K562 (cell line): ENCODE measurements around the gene CCDC97. TPM values are rescaled to one million over a fixed set of nuclear protein-coding genes. Genes with fewer than 3 reads are reported as not detected.

Experiments
- CBX3 ChIP-seq, 2 experiments: IDR thresholded peaks; 1 replicate in 1 of 2; 2 replicates in 1 of 2; pipeline ENCODE4 v1.6.1; 2012; ENCODE audit warnings: inconsistent platforms in 2 of 2, low read length in 2 of 2, borderline replicate concordance in 1 of 2, control low read depth in 1 of 2
- CHD1 ChIP-seq: fragments of 200-600 bp; sonication (generic); IDR thresholded peaks from one replicate; pipeline ENCODE4 v1.6.1; 2012; ENCODE audit warnings: mild to moderate bottlenecking, moderate library complexity, low read length, inconsistent platforms
- CXXC5 ChIP-seq: fragments of 250-450 bp; sonication (Bioruptor Pico); IDR thresholded peaks from 2 replicates; pipeline ENCODE4 v1.8.0; 2022; ENCODE audit warnings: inconsistent platforms, mild to moderate bottlenecking, moderate library complexity
- ETV5 ChIP-seq: sonication (generic); formaldehyde crosslinking; IDR thresholded peaks from 2 replicates; pipeline ENCODE4 v1.4.0; 2020; ENCODE audit warnings: low read depth, mild to moderate bottlenecking, missing genetic modification reagents
- JUND ChIP-seq, 2 experiments: IDR thresholded peaks; 2 replicates in 1 of 2; 3 replicates in 1 of 2; pipeline ENCODE4 v1.6.1; 2011; ENCODE audit warnings: borderline replicate concordance in 2 of 2, low read depth in 2 of 2, low read length in 2 of 2, improper control_type of control experiment in 1 of 2, missing biosample characterization in 1 of 2, missing genetic modification characterization in 1 of 2, missing genetic modification reagents in 1 of 2
- NCOR1 ChIP-seq: fragments of 450-650 bp; IDR thresholded peaks from 2 replicates; pipeline ENCODE4 v1.6.1; 2016; ENCODE audit warnings: mild to moderate bottlenecking, moderate library complexity
- NONO ChIP-seq, 2 experiments: fragments of 200-400 bp in 1 of 2; fragments of 450-650 bp in 1 of 2; formaldehyde crosslinking in 1 of 2; IDR thresholded peaks; 2 replicates each; pipeline ENCODE4 v1.6.1; 2017; ENCODE audit warnings: low read depth in 2 of 2, mild to moderate bottlenecking in 2 of 2, moderate library complexity in 2 of 2, low read length in 1 of 2
- POLR2AphosphoS5 ChIP-seq: IDR thresholded peaks from 2 replicates; pipeline ENCODE4 v1.6.1; 2011; ENCODE audit warnings: mild to moderate bottlenecking, low read depth, low read length, moderate library complexity; ENCODE audit not compliant: control insufficient read depth, insufficient read depth
- RCOR1 ChIP-seq, 2 experiments: IDR thresholded peaks; 2 replicates each; pipeline ENCODE4 v1.6.1; 2012; ENCODE audit warnings: low read depth in 2 of 2, low read length in 2 of 2, borderline replicate concordance in 1 of 2, improper control_type of control experiment in 1 of 2
- TAF9B ChIP-seq: fragments of 450-650 bp; IDR thresholded peaks from 2 replicates; pipeline ENCODE4 v1.6.1; 2018; ENCODE audit warnings: mild to moderate bottlenecking; ENCODE audit not compliant: partially characterized antibody
- XRCC3 ChIP-seq: fragments of 450-650 bp; IDR thresholded peaks from 2 replicates; pipeline ENCODE4 v1.6.1; 2017; ENCODE audit warnings: mild to moderate bottlenecking, moderate library complexity
- XRCC5 ChIP-seq: fragments of 200-400 bp; formaldehyde crosslinking; IDR thresholded peaks from 2 replicates; pipeline ENCODE4 v1.6.1; 2017; ENCODE audit warnings: low read depth, mild to moderate bottlenecking, low read length
- YY1 ChIP-seq, 3 experiments: IDR thresholded peaks; 2 replicates each; pipeline ENCODE4 v1.6.1; 2011; ENCODE audit warnings: low read length in 2 of 3, mild to moderate bottlenecking in 2 of 3, moderate library complexity in 2 of 3, borderline replicate concordance in 1 of 3, control low read depth in 1 of 3, low read depth in 1 of 3; ENCODE audit not compliant: insufficient read depth in 3 of 3, insufficient replicate concordance in 2 of 3, control insufficient read depth in 1 of 3, insufficient read length in 1 of 3; ENCODE audit errors: extremely low read depth in 1 of 3
- ZNF444 ChIP-seq: fragments of 250-450 bp; sonication (Bioruptor Pico); IDR thresholded peaks from 2 replicates; pipeline ENCODE4 v1.4.0; 2020; ENCODE audit warnings: mild to moderate bottlenecking, moderate library complexity
- polyA plus RNA-seq, 8 experiments: library from polyadenylated mRNA; depleted of rRNA in 4 of 8; stranded (reverse) in 5 of 8; unstranded in 3 of 8; fragments of >200 nt; fragmentation: Nextera tagmentation in 2 of 8; fragmentation: Illumina TruSeq in 1 of 8; extraction: Ambion mirVana in 2 of 8; extraction: Trizol in 1 of 8; gene quantifications; 2 replicates each; pipeline versions ENCODE4 v1.2.1 to v1.2.3, GENCODE V29; 2011 to 2014; ENCODE audit warnings: inconsistent platforms in 1 of 8, missing spikeins in 1 of 8
- total RNA-seq, 7 experiments: library from RNA; depleted of rRNA in 6 of 7; stranded (reverse); fragments of >200 nt in 6 of 7; fragmentation: Illumina TruSeq in 2 of 7; extraction: Trizol in 2 of 7; gene quantifications; 2 replicates each; pipeline versions ENCODE4 v1.2.1 to v1.2.3, GENCODE V29; 2011 to 2021; ENCODE audit warnings: low replicate concordance in 1 of 7
- TF ChIP-seq, protein P1 (sequence below): fragments of 150-350 bp; conservative IDR thresholded peaks from 2 replicates; pipeline ENCODE4 v1.6.1; 2014; ENCODE audit warnings: low read length
- TF ChIP-seq, protein P2 (sequence below): sonication (generic); formaldehyde crosslinking; IDR thresholded peaks from 2 replicates; pipeline ENCODE4 v1.8.1; 2022; ENCODE audit warnings: missing genetic modification reagents
- TF ChIP-seq, protein P3 (sequence below): sonication (generic); formaldehyde crosslinking; IDR thresholded peaks from 2 replicates; pipeline ENCODE4 v1.9.0; 2022; ENCODE audit warnings: mild to moderate bottlenecking, missing genetic modification reagents
- TF ChIP-seq, protein P4 (sequence below): fragments of 250-450 bp; sonication (Bioruptor Pico); IDR thresholded peaks from 2 replicates; pipeline ENCODE4 v1.5.1; 2021; ENCODE audit warnings: mild to moderate bottlenecking

CCDC97 gene
- total and polyA plus RNA-seq, 9 of the 15 experiments (the other 6 are each of a cell fraction or from before 2014, with no cell fraction given) = 0.60 to 16.5 (median 7.0) TPM

DNA sequence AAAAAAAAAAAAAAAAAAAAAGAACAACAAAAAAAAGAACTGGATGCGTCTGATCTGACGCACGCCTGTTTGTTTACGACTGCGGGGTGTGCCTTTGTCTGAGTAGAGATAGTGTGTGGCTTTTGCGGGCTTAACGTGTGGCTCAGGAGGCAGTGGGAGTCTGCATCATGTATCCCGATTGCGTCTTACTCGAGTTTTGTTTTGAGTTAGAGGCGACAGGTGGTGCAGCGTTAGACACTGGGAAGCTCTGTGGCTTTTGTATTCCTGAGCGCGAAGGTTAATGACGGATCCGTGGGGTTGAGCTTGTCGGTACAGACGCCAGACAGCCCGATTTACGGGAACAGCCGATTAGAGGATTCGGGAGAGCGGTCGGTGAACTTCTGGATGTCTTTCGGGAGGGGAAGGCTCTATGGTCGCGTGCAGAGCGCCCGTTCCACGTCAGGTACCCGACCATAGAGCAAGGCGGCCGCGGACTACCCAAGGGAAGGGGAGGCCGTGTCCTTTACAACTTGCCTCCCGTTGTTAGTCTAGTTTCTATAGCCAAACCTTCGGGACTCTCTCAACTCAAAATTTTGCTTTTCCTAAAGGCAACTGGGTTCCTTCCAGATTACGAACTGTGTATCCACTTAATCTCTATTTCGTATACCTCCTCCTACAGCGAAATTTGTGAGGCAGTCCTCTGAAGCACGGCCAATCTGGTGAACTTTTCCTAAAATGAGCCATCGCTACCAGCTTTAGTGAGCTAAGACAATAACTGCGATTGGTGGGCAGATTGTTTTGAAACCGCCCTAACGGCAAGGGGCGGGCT is 46.7 kb upstream of the CCDC97 start (continued):
- TF ChIP-seq, protein P1, sequence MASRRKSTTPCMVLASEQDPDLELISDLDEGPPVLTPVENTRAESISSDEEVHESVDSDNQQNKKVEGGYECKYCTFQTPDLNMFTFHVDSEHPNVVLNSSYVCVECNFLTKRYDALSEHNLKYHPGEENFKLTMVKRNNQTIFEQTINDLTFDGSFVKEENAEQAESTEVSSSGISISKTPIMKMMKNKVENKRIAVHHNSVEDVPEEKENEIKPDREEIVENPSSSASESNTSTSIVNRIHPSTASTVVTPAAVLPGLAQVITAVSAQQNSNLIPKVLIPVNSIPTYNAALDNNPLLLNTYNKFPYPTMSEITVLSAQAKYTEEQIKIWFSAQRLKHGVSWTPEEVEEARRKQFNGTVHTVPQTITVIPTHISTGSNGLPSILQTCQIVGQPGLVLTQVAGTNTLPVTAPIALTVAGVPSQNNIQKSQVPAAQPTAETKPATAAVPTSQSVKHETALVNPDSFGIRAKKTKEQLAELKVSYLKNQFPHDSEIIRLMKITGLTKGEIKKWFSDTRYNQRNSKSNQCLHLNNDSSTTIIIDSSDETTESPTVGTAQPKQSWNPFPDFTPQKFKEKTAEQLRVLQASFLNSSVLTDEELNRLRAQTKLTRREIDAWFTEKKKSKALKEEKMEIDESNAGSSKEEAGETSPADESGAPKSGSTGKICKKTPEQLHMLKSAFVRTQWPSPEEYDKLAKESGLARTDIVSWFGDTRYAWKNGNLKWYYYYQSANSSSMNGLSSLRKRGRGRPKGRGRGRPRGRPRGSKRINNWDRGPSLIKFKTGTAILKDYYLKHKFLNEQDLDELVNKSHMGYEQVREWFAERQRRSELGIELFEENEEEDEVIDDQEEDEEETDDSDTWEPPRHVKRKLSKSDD = no peak
- peak; percentile 94 for TF ChIP-seq CHD1
- TF ChIP-seq, protein P2, sequence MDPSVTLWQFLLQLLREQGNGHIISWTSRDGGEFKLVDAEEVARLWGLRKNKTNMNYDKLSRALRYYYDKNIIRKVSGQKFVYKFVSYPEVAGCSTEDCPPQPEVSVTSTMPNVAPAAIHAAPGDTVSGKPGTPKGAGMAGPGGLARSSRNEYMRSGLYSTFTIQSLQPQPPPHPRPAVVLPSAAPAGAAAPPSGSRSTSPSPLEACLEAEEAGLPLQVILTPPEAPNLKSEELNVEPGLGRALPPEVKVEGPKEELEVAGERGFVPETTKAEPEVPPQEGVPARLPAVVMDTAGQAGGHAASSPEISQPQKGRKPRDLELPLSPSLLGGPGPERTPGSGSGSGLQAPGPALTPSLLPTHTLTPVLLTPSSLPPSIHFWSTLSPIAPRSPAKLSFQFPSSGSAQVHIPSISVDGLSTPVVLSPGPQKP = no peak
- no peak for TF ChIP-seq ZNF444
- peak in 1 of 2 experiments; percentile 82; a peak in 2 of 4 replicates for TF ChIP-seq NONO (IDR thresholded peaks at IDR 0.05; ENCODE audit: low read depth in 2 of 2, low read length in 1 of 2)
- no peak for TF ChIP-seq XRCC3
- peak; percentile 20; the same call in 1 of the 2 replicates for TF ChIP-seq NCOR1
- peak; percentile 87 for TF ChIP-seq POLR2AphosphoS5
- peak; percentile 66 for TF ChIP-seq TAF9B
- TF ChIP-seq ETV5 (CRISPR knock-in tag) = peak; percentile 47; the same call in 1 of the 2 replicates
- TF ChIP-seq, protein P3, sequence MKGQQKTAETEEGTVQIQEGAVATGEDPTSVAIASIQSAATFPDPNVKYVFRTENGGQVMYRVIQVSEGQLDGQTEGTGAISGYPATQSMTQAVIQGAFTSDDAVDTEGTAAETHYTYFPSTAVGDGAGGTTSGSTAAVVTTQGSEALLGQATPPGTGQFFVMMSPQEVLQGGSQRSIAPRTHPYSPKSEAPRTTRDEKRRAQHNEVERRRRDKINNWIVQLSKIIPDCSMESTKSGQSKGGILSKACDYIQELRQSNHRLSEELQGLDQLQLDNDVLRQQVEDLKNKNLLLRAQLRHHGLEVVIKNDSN (CRISPR knock-in tag) = no peak
- TF ChIP-seq YY1 (IDR thresholded peaks at IDR 0.05; ENCODE audit: borderline replicate concordance in 1 of 3, control insufficient read depth in 1 of 3, extremely low read depth in 1 of 3, insufficient read depth in 3 of 3, insufficient read length in 1 of 3, insufficient replicate concordance in 2 of 3, low read depth in 1 of 3, low read length in 2 of 3) = peak in 1 of 3 experiments; percentile 50
- peak; percentile 34; the same call in 1 of the 2 replicates for TF ChIP-seq JUND (IDR thresholded peaks at IDR 0.05; ENCODE audit: borderline replicate concordance, low read depth, low read length)
- no peak for TF ChIP-seq JUND (tag; IDR thresholded peaks at IDR 0.05; ENCODE audit: borderline replicate concordance, low read depth, low read length)
- TF ChIP-seq, protein P4, sequence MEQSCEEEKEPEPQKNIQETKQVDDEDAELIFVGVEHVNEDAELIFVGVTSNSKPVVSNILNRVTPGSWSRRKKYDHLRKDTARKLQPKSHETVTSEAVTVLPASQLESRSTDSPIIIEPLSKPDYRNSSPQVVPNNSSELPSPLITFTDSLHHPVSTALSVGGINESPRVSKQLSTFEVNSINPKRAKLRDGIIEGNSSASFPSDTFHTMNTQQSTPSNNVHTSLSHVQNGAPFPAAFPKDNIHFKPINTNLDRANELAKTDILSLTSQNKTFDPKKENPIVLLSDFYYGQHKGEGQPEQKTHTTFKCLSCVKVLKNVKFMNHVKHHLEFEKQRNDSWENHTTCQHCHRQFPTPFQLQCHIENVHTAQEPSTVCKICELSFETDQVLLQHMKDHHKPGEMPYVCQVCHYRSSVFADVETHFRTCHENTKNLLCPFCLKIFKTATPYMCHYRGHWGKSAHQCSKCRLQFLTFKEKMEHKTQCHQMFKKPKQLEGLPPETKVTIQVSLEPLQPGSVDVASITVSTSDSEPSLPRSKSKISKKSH (CRISPR knock-in tag) = no peak
- peak; percentile 73 for TF ChIP-seq CXXC5
- TF ChIP-seq XRCC5 = peak; percentile 25; the same call in 1 of the 2 replicates
- peak in 1 of 2 experiments; percentile 50; a peak in 1 of 4 replicates for TF ChIP-seq RCOR1 (IDR thresholded peaks at IDR 0.05; ENCODE audit: borderline replicate concordance in 1 of 2, low read depth in 2 of 2, low read length in 2 of 2)
- 0 out of 3 replicates have a peak, but pooled peaks of 1 of the 2 experiments have one; percentile 10 for TF ChIP-seq CBX3 (IDR thresholded peaks at IDR 0.05; ENCODE audit: borderline replicate concordance in 1 of 2, low read length in 2 of 2)
